Medulla oblongata (tissue), 1 donor: ENCODE data around the gene PGBD5.

Experiments used
- DNase-seq: peaks from one replicate; pipeline ENCODE4 v3.0.0-alpha.2; 2015; ENCODE audit errors: extremely low spot score

Gene PGBD5

DNA sequence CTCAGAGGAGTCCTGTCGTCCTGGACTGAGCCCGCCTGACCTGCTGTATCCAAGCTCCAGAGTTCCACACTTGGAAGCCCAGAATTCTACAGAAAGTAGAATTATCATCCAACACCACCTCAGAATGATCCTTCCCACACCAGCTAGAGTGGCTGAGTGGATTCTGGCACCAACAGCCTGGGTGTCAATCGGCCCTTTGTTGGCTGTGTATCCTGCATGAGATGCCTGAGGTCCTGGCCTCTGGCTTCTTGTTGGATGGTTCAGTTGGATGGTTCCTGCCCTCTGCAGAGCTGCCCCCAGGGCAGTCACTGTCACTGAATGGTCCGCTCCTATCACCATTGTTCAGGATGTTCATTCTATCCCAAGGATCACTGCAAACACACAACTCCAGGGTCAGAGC is 49.8 kb downstream of the PGBD5 start:
- peak; percentile 70 for DNase-seq

DNA sequence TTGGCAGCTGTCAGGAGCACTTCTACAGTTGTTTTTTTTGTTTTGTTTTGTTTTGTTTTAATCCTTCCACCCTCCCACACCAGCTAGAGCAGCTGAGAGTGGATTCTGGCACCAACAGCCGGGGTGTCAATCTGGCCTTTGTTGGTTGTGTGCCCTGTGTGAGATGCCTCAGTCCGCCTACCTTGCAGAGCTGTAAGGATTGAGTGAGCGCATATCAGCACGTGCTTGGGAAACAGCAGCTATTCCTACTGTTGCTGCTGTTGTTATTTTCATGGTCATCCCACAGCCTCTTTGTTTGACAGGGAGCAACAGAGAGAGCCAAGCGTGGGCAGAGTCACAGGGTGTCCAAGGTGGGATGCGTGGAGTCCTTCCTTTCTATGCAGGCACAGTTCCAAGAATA is 50.4 kb downstream of the PGBD5 start:
- DNase-seq: peak; percentile 71

DNA sequence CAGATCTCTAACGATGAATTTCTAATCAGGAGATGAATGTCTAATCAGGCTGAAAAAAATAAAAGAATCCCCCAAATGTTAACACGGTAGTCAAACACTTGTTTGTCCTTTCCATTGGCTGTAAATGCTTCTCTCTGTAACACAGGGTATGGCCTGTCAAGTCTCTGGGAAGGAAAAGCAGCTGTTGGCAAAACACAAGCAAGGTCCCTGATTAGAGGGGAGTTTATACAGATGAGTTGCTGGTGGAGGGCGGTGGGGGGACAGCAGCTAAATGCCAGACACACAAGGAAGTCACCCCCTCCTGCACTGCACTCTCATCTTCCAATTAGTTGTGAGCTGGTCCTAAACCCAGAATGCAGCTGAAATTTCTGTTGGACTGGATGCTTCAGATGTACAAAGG is 51.0 kb downstream of the PGBD5 start:
- DNase-seq: no peak

DNA sequence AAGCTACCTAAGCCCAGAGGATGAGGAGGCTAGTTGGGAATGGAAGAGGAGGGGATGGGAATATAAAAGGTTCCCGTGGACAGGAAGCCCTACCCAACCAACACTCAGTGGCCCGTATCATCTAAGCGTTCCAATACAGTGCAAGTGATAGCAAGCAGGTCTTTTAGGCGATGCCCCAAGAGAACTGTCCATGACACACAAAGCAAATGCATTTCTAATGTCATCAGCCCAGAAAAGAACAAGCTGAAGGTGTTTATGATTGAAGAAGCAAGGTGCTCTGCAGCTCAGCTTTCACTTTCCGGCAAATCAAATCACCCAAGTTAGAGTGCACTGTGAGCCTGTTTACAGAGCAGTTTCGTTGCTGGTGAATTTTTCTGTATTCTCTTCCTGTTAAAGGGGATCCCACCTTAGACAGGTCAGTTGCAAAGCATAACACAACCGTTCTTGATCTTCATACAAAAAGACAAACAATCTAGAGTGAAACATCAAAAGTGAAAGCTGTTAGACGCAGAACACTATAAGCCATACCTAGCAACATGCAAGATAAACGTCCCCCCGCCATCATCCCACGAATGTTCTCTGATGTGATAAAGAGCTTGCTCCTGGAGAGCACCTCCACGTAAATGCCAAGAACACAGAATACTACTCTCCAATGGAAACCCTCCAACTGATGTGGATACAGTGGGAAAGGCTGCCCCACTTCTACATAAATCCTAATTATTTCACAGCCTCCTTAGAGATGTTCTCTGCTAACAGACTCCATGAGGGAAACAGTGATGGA is 54.0 kb downstream of the PGBD5 start:
- no peak for DNase-seq

DNA sequence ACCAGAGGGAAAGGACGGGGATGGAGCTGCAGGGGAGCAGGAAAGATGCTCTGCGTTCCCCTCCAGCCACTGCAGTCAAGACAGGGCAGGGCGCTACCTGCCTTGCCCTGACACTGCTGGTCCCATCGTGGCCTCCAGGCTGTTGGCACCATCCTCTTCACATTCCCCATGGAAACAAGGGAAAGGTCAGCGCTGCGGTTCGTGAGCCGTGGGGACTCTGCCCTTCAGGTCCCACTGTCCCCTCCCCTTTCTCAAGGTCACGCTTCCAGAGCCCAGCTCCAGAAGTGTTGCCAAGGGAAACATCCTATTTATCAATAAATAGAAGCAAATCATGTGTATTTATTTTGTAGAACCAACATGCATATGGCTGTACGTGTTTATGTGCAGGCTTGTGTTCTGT is 56.0 kb downstream of the PGBD5 start:
- no peak for DNase-seq

DNA sequence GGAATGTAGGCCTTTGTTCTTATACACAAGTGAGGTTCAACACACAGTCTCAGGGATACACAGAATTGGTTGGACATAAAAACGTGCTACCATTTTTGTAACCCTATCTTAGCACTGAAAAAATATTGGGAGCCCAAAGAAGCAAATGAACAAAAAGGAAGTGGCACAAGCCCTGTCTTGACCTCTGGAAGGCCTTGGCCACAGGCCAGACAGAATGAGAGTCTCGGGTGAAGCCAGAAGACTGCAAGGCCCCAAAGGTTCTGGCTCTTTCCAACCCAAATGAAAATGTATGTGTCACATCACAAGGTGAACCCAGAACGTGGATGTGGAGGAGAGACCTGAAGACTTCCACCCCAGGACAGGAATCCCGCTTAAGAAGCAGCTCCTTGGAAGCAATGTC is 57.3 kb downstream of the PGBD5 start:
- no peak for DNase-seq

DNA sequence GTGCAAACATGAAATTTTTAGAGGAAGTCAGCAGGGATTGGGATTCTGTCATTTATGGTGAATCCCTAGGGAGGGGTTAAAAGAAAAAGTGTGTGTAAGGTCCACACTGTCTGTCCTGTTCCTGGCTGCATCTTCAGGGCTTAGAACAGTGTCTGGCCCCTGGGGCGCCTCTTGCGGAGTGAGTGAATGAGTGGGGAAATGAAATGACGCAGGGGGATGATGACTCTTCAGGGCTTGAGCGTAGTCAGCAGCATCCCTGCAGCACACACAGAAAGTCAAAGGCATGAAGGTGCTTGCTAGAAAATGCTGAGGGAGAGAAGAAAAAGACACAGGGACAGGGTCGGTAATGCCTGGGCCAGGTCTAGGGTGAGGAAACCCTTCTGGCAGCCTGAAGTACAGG is 57.8 kb downstream of the PGBD5 start:
- DNase-seq: no peak

DNA sequence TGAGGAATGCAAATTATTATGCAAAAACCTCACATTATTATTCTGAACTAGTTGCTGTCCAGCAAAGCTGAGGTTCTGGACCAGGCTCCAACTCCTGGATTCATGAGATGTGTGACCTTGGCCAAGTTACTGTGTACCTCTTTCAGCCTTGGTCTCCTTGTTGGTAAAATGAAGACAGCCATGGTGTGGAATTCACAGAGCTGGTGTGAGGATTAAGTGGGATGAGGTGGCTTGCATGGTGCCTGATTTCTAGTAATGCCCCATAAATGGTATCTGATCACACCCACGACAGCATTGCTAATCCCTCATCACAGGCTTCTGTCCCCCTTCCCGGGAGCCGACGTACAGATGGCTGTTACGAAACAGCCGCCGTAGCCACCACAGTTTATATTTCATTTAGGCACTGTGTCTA is 59.6 kb downstream of the PGBD5 start:
- DNase-seq: no peak

DNA sequence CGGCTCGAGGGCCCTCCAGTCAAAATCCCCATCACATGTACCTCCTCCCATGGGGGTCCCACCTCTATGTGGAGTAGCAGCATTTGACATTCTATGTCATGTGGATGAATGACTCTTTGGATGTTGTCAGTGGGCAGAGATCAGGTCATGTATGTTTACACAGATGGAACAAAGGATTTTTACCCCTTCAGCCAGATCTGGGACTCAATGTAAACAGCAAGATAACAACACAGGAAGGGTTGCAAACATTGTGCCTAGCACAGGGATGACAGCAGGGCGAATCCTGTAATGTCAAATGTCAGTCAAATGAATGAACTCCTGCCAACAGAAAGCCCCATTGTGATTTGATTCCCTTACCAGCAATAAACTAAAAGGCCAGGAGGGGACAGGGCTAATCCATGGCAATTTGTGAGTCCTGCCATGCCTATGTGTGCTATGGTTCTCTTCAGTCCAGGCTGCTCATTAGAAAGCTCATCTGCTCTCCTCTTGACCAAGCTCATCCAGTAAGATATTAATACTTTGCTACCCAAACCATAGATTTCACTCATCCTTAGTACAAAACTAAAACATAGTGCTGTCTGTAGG is 60.3 kb downstream of the PGBD5 start:
- peak; percentile 67 for DNase-seq

DNA sequence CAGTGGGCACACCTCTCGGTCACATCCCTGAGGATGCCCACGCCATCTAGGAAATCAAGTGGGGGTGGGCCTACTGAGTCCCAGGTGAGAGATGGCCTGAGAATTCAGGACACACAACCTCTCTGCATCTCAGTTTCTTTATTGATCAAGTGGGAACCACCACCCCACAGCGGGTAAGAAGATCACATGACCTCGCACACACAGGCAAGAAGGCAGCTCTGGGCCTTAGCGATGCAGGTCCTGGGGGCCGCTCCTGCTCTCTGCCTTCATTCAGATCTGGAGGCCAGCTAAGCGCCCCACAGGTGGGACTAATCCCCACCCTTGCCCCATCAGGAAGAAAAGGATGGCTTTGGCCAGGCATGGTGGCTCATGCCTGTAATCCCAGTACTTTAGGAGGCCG is 63.2 kb downstream of the PGBD5 start:
- no peak for DNase-seq

DNA sequence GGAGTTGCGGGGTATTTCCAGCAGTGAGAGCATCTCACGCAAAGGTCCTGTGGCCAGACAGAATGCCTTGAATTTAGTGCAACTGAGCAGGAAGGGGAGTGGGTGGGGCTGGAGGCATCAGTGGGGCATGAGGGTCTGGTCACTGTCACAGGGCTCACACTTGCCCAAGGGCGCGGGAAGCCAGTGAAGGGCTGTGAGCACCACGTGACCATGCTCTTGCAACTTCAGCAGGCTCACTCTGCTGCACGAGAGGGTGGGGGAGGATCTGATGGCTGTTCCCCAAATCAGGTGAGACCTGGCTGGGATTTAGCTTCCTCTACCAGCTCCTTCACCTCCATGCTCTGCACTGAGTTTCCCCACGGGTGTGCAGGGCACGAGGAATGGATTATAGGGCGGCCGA is 64.2 kb downstream of the PGBD5 start:
- no peak for DNase-seq

DNA sequence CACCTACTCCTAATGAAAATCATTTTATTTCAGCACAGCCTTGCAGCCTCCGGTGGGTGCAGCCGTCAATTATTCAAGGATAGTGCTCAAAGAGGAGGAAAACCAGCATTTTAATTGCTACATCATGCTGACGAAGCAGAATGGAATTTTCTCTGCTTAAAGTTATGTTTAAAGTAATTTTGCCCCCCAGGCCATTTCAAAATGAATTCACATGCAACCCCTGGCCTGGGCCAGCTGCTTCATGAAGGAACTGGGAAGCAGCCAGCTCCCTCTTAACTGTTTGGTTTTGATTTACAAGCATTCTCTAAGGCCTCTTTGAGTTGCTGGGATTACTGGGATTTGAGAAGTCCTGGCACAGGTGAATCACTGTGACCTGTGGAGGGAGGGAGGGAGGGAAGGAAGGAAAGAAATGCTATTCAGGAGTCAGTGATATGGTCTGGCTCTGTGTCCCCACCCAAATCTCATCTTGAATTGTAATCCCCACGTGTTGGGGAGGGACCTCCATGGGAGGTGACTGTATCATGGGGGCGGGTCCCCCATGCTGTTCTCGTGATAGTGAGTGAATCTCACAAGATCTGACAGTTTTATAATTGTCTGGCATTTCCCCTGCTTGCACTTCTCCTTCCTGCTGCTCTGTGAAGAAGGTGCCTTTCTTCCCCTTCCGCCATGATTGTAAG is 66.0 kb downstream of the PGBD5 start:
- no peak for DNase-seq

DNA sequence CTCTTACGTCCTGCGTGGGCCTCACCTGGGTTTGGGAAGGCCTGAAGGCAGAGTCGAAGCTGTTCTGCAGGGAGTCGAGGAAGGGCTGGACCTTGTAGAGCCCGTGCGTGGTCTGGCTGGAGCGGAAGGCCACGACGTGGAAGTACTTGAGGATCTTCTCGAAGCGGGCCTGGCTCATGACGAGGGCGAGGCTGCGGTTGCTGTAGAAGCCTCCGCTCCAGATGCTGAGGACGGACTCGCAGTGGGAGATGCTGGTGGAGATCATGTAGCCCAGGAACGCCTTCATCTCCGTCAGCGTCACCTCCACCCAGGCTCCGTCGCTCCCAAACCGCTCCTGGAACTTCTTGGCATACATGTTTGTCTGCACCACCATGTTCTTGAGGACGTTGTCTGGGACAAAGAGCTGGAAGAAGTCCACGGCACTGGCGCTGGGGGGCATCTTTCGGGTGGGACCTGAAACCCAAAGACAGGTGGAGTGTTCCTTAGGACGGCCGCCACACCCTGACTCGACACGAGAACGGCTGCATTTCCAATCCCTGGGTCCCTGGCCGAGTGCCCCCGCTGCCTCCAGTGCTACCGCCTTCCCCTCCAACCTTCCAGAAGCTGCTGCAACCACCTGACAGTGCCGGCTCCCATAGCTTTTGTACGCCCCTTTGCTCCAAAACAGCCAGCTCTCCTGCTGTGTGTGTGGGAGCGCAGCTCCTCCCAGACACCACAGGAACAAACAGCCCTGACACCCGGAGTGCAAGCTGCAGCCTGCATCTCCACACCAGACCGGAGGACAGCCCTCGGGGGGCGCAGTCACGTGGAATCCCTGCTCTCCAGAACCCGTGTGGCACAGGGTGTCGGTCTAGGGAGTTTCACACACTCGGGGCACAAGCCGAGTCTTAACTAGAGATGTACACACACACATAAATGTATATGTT is 69.0 kb downstream of the PGBD5 start:
- DNase-seq: no peak

DNA sequence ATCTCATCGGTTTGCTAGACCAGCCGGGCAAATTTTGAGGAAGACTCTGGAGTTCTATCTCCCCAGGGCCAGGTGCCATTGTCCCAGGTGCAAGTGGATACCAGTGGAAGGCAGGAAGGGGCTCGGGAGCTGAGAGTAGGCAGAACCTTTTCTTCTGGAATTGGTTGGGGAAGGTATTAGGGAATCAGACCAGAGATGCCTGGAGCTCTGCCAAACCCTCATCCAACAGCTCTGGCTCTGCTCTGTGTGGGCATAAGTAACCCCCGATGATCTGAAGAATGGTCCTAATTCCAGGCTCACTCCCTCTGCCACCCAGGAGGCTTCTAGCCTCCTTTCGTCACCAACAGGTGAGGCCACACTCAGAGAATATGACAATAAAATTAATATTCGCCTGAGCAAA is 69.9 kb downstream of the PGBD5 start:
- no peak for DNase-seq

DNA sequence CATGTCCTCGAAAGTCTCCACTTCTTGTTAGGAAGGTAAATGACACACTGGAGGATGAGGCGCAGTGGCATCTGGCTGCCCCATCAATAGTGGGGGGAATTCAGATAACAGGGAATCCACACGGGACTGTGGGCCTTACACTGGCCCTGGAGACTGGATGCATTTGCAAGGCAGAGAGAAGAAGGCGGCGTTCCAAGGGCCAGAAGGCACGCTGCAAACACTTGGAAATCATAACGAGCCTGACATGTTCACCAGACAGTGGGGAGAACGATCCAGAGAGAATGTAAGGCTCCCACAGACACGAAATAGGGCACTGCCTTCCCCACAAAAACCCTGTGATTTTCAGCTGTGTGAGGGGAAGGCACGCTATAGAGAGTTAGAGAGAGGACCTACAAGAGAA is 70.5 kb downstream of the PGBD5 start:
- no peak for DNase-seq

DNA sequence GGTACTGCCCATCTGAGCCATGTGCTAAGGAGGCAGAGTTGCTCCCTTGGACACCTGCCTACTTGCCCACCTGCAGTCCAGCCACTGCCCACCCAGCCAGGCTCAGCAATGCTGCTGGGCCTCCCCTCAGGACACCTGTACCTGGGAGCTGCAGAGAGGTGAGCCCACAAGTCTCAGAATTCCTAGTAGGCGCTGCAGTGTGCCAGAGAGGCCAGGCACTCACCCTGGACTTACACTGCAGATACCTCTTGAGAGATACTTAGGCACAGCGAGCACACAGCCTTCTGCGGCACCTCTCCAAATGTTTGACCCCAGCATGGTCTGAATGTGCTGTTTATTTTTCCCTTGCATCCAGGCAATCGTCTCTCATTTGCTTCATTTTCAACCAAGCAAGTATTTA is 71.0 kb downstream of the PGBD5 start:
- no peak for DNase-seq

DNA sequence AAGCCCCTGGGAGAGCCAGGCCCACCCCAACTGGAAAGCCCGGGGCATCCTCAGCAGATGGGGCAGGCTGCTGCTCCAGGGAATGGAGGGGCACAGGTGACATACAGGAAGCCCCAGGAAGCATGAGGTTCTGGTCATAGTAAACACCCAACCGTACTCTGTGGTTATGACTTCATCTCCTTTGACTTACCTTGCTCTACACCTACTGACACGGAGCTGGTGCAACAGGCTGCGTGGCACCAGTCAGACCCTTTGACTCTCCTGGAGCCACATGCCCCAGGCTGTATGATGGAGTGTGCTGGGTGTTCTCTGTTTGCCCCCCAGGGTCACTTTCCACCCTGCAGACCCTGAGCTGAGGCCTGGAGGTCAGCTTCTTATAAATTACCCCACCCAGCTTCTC is 72.1 kb downstream of the PGBD5 start:
- DNase-seq: no peak

DNA sequence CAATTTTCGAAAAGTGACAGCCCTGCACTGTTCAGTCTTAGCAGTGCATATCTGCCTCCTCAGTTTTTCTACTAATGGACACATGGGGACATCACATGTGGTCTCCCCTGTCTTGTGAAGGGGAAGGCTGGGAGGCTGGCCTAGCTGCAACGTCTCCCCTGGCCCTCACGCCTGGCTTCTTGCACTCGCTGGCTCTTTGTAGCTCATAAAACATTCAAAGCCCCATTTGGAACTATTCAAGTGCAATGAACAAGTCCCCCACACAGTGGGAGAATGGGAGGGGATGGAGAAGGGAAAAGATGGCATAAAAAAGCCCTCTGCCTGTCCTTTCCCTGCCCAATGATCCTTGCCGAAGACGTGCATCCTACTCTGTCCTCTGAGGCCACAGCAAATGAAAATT is 73.6 kb downstream of the PGBD5 start:
- peak; percentile 58 for DNase-seq

DNA sequence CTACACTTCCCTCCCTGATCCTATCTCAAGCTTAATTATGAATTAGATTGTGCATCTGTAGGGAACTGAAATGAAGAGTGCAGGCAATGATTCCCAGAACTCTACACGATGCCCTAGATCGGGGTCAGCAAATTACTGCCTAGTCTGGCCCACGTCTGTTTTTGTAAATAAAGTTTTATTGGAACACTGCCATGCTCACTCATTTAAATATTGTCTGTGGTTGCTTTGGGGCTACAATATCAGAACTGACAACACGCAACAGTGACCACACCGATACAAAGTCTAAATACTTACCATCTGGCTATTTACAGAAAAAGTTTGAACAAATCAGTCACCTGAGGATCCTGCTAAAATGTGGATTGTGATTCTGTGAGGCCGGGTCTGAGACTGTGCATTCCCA is 74.1 kb downstream of the PGBD5 start:
- no peak for DNase-seq

DNA sequence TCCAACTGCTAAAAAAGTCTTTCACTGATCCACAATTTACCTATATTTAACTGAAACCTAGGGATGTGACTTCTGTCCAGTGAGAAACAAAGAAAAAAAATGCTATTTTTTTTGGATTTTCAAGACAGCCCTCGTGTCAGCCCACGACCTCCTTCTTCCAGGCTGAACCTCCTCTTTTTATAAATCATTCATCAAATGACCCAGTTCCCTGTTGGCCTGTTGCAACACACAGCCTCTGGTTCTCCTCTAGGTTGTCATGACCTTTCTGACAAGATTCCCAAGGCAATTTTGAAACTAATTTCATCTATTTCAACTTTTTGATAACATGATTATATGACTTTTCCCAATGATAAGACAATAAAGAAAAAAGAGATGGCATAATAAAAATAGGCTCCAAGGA is 74.6 kb downstream of the PGBD5 start:
- DNase-seq: no peak

DNA sequence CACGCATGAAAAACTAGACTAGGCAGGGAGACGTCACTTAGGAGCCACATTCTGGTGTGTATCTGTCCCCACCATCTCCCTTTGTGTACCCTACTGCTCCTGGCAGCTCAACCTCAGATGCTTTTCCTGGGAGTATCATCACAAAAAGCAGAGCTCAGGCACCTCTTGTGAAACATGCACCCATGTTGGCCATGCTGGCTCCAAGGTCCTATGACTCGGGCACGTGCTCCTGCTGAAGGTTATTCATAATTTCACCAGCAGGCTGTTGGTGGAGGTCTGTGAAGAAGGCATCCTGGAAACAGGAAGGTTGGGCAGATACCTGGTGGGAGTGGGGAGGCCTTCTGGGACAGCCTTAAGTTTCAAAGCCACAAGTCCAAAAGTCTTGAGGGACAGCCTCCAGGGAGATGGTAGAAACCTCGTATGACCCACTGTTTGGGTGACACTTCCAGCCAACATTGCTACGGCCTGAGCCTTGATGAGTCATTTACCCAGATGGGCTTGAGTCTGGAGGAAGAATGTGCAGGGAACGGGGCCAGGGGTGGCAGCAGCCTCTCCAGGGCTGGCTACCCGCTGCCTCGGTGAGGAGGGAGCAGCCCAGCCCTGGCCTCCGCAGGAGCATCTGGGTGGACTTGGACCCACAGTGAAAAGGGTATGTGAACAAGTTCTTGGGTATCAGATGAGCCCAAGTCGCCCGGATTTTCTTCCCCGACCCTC is 75.8 kb downstream of the PGBD5 start:
- DNase-seq: no peak

DNA sequence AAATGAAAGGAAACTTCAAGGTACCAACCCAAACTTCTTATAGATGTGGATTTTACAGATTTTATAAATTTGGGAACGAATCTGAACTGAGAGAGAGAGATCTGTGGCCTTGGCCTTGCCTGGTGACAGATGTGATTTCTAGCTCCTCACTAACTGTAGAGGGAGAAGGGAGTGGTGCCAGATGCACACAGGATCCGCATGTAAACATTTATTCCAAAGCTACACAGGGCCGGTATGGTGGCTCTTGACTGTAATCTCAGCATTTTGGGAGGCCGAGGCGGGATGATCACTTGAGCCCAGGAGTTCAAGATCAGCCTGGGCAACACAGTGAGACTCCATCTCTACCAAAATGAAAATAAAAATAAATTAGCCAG is 77.1 kb downstream of the PGBD5 start:
- no peak for DNase-seq
